Hypothalamus (tissue), 51 donors: ENCODE measurements around the gene PODXL2.
"Not testable (repeated sequence)": the region's sequence is repeated elsewhere in the genome, so short reads cannot be mapped to it uniquely, and the experiment has no call there.

Experiments used
- DNase-seq, 51 donors: peaks; one replicate each; lab custom pipeline; 2025; lab: John Stamatoyannopoulos, UW

Gene PODXL2

DNA sequence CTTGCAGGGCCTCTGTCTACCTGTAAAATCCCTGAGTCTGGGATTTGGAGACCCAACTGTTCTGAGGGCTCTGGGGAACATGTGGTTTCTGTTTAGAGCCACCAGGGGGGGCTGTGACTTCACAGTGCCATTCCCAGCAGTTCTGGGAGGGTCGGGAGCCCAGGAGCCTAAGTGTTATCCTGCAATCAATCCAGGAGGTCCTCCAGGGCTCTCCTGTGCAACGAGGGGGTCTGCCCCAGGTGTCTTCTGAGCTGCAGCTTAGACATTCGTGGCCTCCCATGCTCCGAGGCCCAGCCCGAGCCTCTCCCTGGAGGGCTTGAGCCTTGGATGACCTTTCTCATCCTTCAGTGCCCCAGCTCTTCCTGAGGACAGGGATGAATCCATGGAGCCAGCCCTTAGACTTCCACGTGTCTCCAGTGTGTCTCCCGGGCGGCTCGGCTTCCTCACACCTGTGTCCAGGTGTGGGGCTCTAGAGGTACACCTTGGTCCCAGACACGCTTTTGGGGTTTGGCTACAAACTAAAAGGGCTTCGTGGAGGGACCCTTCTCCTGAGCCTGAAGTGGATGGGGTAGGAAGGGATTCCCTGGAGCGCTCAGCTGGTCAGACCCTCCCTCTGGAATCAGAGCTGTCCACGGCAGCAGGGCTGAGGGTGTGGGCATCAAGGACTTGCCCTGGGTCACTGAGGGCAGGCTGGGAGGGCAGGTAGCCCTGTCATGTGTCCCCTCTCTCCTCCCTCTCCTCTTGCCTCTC, 23.4 kb downstream of the PODXL2 start:
- peak in 19 of 51 donors; percentile 4 to 57 (median 29) for DNase-seq

GRCh38 chr3:127654374-127654773, 25.4 kb downstream of the PODXL2 start:
- no peak for DNase-seq

DNA sequence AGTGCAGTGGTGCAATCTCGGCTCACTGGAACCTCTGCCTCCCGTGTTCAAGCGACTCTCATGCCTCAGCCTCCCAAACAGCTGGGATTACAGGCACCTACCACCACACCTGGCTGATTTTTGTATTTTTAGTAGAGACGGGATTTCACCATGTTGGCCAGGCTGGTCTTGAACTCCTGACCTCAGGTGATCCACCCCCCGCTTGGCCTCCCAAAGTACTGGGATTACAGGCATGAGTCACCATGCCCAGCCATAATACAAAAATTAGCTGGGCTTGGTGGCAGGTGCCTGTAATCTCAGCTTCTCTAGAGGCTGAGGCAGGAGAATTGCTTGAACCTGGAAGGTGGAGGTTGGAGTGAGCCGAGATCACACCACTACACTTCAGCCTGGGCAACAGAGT, 26.0 kb downstream of the PODXL2 start:
- not testable (repeated sequence) for DNase-seq

DNA sequence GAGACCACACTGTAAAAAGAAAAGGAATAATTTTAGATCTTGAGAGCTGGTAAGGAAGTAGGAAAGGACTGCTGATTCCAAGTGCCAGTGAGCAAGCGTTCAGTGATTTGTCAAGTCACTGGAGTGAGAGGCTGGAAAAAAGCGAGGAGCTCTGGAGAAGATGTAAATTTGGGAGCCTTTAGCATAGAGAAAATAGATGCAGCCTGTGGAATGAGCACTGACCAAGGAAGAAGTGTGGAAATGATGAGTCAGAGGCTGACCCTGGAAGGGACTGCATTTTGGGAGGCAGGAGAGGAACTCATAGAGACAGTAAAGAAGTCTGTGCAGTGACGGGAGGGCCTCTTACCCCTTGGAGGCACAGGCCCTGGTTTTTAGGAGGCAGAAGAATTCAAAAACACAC, 26.7 kb downstream of the PODXL2 start:
- no peak for DNase-seq

- DNase-seq: no peak
Observed at GRCh38 chr3:127656906-127657305, 27.9 kb downstream of the PODXL2 start.

DNA sequence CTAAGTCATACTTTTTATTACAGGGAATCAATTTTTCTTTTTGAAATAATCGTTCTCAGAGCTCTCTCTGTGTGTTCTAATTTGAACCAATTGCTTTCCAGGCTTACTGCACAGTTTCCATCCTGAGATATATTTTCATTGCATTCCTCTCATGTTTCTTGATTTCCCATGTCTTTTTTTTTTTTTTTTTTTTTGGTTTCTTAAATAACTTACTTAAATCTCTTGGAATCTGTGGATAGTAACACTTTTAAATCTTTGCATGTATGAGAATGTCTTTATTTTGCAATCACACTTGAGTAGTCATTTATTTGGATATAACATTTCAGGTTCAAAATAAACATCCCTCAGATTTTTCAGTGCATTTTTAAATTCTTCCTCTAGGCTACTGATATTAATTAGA, 29.2 kb downstream of the PODXL2 start:
- no peak for DNase-seq

DNA sequence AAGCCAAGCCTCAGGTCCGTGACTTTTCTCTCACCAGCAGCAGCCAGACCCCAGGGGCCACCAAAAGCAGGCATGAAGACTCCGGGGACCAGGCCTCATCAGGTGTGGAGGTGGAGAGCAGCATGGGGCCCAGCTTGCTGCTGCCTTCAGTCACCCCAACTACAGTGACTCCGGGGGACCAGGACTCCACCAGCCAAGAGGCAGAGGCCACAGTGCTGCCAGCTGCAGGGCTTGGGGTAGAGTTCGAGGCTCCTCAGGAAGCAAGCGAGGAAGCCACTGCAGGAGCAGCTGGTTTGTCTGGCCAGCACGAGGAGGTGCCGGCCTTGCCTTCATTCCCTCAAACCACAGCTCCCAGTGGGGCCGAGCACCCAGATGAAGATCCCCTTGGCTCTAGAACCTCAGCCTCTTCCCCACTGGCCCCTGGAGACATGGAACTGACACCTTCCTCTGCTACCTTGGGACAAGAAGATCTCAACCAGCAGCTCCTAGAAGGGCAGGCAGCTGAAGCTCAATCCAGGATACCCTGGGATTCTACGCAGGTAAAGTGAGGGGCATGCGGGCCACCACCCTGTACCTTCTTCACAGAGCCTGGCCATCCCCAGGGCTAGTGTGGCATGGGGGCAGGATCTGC, 31.8 kb downstream of the PODXL2 start:
- DNase-seq: no peak

- DNase-seq: no peak
Observed at GRCh38 chr3:127661600-127661999, 32.6 kb downstream of the PODXL2 start.

DNA sequence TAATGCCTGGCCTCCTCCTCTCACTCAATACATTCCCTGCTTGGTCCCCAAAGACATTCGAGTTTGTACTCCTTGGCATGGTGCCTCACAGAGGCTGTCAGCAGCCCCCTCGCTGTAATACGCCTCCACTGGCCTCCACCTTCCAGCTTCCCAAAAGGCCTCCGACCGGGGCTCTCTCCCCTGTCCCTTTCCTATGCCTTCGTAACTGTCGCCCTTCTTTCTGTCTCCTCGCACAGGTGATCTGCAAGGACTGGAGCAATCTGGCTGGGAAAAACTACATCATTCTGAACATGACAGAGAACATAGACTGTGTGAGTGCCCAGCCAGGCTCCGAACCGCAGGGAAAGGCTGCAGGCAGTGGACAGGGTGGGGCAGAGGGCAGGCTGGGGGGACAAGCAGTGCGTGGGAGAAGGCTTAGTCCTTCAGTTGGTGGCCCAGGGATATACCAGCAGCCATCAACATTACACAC, 33.0 kb downstream of the PODXL2 start:
- DNase-seq: no peak

- DNase-seq: no peak
Observed at GRCh38 chr3:127663151-127663550, 34.2 kb downstream of the PODXL2 start.

DNA sequence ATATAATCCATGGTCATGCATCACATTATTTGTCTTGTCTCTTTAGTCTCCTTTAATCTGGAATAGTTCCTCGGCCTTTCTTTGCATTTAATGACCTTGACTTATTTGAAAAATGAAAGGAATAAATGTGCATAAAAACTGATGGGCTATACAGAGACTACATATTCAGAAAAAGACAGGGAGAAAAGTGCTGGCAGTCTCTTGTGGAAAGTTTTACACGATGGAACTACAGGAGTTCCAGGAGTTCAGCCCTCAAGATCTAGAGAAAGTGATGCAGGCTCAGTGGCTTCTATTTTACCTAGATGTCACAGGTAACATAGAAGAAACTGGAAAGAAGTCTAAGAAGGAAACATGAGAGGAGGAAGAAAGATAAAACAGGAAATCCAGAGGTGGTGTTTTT, 36.2 kb downstream of the PODXL2 start:
- no peak for DNase-seq

GRCh38 chr3:127665586-127665985, 36.6 kb downstream of the PODXL2 start:
- DNase-seq: no peak

DNA sequence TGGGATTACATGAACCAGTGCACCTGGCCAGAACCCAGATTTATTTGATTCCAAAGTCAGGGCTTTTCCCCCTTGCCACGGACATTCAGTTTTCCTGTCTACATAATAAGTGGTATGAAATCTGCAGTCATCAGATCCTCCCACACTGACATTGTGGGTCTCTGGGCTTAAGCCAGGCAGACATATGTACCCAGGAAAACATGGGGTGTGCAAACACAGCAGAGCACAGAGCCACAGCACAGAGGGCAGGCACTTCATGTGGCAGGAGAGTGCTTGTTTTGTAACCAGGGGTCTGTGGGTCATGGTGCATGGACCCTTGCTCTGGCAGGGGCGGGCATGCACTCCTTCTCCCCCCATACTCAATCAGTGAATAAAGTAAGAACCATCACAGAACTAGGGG, 37.7 kb downstream of the PODXL2 start:
- DNase-seq: no peak

DNA sequence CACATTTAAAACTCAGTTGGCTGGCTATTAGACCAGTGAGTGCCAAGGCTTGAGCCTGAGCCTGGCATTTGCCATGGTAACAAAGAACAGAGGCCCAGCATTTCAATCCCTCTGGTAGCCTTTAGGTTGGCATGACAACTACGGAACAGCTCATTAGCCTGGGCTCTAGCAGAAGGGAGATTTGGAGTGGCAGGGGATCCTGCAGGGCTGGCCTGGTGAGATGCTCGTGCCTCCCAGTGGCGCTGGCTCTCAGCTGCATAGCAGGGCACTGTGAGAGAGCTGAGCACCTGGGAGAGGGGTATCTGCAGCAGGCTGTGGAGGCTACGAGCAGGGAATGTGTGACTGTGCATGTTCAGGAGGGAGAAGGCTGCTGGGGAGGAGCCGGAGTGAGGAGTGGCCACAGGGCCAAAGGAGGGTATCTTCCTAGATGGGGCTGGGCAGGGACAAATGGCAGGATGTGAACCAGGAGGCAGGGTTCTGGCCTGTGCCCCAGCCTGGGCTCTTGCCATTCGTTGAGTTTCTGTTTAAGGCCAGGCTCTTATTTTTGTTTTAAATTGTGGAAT, 38.2 kb downstream of the PODXL2 start:
- peak in 29 of 51 donors; percentile 12 to 77 (median 53) for DNase-seq

- no peak for DNase-seq
Observed at GRCh38 chr3:127668906-127669305, 39.9 kb downstream of the PODXL2 start.

DNA sequence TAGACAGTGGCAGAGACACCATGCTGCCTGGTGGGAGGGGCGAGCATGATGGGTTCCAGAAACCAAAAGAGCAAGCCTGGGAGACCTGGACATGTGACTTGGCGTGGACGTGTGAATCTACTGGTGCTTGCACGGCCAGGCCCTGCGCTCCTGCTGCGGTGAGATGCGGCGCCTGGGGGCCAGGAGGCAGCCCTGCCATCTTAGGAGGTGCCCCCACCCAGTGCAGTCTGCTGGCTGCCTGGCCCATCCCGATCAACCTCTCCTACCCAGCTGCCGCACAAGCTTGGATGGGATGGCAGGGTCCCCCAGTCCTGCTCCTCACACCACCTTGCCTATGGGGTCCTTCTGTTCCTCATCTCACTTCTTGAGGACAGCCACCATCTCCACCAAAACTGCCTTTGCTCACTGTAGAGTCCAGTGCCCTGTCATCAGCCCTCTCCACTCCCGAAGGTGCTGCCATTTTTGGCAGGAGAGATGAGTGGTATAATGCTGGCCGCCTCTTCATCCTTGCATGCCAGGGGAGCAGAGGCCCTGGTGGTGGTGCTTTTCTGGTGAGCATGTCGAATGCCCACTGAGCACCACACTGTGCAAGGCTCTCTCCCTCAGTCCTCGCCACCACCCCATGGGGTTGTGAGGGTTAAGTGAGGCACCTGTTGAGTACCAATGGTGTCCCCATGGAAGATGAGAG, 40.7 kb downstream of the PODXL2 start:
- DNase-seq: no peak

GRCh38 chr3:127670229-127670559, 41.2 kb downstream of the PODXL2 start:
- no peak for DNase-seq

DNA sequence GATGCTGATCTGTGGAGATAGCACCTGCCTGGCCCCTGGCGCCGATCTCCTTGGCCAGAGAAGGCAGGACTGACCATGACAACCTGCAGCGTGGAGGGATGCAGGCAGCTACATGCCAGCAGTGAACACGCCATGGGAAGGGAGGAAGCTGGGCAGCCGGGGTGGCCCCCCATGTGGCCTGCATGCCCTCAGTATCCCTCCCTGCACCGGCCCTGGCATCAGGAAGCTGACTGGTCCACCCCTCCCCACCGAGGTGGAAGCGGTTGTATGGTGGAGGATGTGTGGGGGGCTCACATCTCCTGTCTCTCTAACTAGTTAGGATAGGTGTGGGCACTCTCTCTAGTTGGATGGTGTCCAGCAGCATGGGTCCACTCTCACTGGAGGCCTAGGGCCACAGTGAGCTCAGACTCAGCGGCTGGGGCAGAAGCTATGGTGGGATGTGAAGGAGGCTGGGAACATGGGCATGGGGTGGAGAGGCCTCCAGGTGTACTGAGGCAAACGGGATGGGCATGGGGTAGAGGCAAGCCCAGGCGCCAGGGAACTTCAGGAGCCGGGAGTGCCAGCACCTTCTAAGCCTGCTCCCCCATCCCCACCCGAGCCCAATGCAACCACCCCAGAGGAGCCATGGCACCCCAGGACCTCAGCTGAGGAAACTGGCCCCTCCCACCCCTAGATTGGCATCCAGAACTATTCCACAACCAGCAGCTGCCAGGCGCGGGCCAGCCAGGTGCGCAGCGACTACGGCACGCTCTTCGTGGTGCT, 42.0 kb downstream of the PODXL2 start:
- DNase-seq: no peak

DNA sequence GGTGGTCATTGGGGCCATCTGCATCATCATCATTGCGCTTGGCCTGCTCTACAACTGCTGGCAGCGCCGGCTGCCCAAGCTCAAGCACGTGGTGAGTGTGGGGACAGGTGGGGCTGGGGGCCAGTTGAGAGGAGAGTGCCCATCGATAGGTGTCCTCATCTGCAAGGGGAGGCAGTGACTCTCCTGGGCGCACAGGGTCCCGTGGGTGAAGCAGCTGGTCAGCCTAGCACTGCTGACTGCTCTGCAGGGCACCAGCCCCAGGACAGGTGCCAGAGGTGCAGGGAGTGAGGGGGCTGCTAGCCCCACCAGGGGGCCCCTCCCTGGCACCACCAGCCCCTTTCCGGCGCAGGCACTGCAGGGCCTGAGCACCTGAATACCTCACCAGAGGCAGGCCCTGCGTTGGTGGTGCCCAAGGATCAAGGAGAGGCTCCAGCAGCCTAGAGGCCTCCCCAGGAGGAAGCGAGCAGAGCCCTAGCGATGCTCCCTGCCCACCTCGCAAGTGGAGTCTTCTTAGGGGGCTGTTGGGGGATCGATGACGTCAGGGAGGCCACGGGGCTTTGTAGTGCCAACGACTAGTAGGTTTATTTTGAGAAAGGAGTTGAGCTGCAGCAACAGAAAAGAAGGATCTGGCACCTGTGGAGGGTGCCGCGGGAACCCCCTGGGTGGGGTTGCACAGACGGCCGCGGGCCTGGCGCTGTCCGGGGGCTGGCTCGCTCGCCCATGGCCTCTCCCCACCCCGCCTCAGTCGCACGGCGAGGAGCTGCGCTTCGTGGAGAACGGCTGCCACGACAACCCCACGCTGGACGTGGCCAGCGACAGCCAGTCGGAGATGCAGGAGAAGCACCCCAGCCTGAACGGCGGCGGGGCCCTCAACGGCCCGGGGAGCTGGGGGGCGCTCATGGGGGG, 42.8 kb downstream of the PODXL2 start:
- no peak for DNase-seq
